Hindlimb muscle (tissue), 1 donor: ENCODE data around the gene MPC1L. TPM values are rescaled to one million over a fixed set of nuclear protein-coding genes. Genes with fewer than 3 reads are reported as not detected.
"Not testable (repeated sequence)": the region's sequence is repeated elsewhere in the genome, so short reads cannot be mapped to it uniquely, and the experiment has no call there.

Experiments used
- DNase-seq: peaks from one replicate; pipeline ENCODE4 v3.0.0-alpha.2; 2013
- polyA plus RNA-seq: library from polyadenylated mRNA; unstranded; fragments of 120-200 nt; gene quantifications from one replicate; pipeline ENCODE4 v1.2.1, GENCODE V29; 2013; ENCODE audit not compliant: insufficient read length

The MPC1L gene
- not detected for polyA plus RNA-seq

GRCh38 chrX:40623139-40623536 is at the start of gene MPC1L:
Gene MPC1L, plus strand, starts transcription at chrX:40623428. Its CDS starts 138 bp downstream, at chrX:40623566.
- DNase-seq, result no peak

GRCh38 chrX:40573763-40574162 is 49.5 kb upstream of the MPC1L start:
- DNase-seq, result no peak

DNA sequence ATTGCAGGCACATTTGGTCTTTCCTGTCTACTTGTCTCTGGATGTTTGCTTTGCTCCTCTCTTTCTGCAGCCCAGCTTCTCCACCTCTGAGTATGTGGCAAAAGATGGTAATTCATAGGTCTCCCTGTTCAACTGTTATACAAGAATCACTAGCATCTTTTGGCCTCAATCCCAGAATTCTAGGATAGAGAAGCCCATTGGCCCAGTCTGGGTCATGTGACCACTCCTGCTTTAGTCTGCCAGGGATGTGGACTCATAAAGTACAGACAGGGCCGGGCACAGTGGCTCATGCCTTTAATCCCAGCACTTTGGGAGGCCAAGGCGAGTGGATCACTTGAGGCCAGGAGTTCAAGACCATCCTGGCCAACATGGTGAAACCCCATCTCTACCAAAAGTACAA is 47.8 kb upstream of the MPC1L start:
- not testable (repeated sequence) for DNase-seq

DNA sequence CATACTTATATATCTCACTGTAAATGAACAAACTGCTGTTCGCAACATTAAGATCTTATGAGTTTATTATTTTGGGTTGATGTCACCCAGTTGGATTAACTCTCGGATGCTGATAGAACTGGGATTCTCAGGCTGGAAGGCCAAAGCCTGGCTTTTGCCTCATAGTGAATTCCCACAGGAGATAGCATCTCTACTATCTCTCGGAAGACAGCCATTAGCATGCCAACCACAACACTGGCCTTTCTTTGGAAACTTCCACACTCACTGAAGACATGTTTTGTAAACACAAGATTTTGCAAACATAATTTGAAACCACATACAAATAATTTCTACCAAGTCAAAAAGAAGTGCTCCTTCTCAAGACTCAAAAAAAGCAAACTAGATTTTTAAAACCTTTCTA is 46.9 kb upstream of the MPC1L start:
- DNase-seq, result no peak

DNA sequence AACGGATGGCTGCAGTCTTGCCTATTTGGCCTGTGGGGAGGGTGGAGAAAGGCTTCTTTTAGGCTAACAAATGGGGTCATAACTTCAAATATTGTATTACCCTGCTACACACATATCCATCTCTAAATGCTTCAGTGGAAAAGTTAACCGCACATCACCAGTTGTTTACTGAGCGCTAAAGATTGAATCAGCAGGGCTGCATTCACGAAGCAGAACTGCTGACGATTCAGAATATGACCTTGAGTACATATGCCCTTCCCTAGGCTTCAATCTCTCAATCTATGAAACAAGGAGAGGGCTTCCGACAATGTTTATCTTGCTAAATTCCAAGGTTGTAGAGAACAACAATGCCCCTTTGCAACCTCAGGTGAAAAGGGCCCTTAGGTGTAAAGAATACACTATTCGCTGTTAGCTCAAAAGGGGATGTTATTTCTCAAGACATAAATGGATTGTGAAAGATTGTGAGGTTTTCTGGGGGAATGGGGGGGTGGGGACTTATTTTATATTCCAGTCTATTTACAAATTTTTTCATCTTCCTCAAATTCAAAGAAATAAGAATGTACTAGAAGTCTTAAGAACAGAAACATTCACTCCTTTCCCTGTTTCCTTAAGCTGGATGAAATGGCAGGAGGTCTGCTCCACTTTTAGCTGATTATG is 45.1 kb upstream of the MPC1L start:
- no peak for DNase-seq

- DNase-seq, result no peak
These were observed 44.1 kb upstream of the MPC1L start for GRCh38 chrX:40579141-40579540.

GRCh38 chrX:40579900-40580536 is 43.2 kb upstream of the MPC1L start:
- no peak for DNase-seq

GRCh38 chrX:40580537-40581335 is 42.5 kb upstream of the MPC1L start, which contains the start of gene ATP6AP2:
Gene ATP6AP2, plus strand, starts transcription at chrX:40580970. Its CDS starts 96 bp downstream, at chrX:40581066.
- DNase-seq, result peak; percentile 92

DNA sequence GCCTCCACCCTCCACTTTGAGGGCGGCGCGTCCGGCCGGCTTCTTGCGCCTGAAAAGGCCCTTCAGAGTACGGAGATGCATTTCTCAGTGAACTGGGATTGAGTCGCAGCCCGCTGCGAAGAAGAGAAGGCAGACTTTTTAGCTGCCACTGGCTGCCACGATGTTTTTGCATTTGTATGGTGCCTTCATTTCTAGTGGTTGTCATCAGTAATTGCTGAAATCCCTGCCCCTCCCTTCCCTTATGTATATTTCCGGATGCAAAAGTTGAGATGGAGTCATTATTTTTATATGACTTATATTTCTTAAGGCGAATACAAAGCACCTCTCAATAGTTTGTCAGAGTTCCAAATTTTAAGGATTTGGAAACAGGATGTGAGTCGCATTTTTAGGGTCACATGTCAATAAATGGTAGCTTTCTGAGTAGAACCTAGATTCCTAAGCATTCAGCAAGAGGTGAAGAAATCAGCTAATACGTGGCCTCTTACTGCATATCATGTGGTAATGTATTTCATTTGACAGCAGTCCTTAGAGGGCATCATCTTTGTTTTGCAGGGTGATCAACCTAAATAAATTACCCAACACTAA is 41.8 kb upstream of the MPC1L start:
- peak; percentile 19 for DNase-seq

GRCh38 chrX:40582178-40582577 is 41.0 kb upstream of the MPC1L start:
- not testable (repeated sequence) for DNase-seq

- no peak for DNase-seq
These were observed 40.4 kb upstream of the MPC1L start for GRCh38 chrX:40582811-40583210.

DNA sequence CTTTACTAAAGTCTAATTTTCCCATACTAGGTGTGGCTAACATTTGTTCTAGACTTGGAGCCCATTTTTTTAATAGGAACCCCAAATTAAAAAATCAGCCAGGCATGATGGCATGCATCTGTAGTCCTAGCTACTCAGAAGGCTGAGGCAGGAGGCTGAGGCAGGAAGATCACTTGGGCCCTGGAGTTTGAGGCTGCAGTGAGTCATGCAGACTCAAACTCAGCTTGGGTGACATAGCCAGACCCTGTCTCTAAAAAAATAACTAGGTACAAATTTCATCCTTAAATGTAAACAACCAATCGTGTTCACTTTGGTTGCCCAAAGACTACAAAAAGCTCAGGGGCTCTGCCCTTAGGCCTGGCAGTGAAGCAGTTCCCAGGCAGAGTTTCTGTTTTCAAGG is 35.6 kb upstream of the MPC1L start:
- DNase-seq, result not testable (repeated sequence)

DNA sequence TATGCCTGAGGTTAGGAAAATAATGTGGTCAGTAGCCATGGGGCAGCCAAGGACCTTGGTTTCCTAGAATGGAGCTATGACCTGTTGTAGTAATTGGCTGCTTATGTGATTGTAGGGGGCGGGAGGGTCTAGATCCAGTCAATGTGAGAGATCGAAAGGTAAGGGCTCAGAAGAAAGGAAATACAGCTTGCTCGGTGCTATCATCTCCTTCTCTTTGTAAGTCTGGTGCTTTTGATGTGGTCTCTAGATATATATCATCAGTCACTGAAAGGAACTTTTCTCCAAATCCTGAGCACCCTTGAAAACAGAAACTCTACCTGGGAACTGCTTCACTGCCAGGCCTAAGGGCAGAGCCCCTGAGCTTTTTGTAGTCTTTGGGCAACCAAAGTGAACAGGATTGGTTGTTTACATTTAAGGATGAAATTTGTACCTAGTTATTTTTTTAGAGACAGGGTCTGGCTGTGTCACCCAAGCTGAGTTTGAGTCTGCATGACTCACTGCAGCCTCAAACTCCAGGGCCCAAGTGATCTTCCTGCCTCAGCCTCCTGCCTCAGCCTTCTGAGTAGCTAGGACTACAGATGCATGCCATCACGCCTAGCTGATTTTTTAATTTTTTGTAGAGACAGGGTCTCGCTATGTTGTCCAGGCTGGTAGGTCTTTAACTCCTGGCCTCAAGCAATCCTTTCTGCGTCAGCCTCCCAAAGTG is 33.5 kb upstream of the MPC1L start:
- DNase-seq, result not testable (repeated sequence)

DNA sequence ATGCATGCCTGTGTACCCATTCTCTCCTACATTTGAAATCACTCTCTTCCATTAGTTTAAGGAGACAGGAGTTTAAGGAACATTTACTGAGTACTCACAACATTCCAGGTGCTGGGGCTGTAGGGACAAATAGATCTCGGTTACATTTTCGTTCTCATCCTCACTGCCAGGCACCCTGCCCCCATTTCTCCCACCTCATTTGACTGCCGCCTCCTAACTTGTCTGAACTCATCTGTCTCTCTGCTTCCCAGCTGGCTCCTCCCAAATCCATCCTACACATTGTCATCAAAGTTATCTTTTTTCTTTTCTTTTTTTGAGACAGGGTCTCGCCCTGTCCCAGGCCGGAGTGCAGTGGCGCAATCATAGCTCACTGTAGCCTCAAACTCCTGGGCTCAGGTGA is 19.8 kb upstream of the MPC1L start:
- DNase-seq, result no peak

- no peak for DNase-seq
These were observed 15.8 kb upstream of the MPC1L start for GRCh38 chrX:40607381-40607780.

DNA sequence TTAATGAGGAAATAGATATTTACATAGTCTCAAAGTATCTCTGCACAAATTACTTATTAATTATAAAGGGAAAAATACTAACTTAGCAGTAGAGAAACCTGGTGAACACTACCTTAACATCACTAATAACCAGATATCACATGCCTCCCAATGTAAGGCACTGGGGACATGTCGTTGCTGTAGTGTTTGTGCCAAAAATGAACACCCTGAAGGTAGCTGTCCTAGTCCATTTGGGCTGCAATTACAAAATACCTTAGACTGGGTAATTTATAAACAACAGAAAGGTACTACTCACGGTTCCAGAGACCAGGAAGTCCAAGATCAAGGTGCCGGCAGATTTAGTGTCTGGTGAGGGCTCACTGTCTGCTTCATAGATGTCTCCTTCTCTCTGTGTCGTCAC is 10.7 kb upstream of the MPC1L start:
- DNase-seq, result no peak

GRCh38 chrX:40615976-40616375 is 7.3 kb upstream of the MPC1L start:
- no peak for DNase-seq

GRCh38 chrX:40617566-40617965 is 5.7 kb upstream of the MPC1L start:
- DNase-seq, result no peak

DNA sequence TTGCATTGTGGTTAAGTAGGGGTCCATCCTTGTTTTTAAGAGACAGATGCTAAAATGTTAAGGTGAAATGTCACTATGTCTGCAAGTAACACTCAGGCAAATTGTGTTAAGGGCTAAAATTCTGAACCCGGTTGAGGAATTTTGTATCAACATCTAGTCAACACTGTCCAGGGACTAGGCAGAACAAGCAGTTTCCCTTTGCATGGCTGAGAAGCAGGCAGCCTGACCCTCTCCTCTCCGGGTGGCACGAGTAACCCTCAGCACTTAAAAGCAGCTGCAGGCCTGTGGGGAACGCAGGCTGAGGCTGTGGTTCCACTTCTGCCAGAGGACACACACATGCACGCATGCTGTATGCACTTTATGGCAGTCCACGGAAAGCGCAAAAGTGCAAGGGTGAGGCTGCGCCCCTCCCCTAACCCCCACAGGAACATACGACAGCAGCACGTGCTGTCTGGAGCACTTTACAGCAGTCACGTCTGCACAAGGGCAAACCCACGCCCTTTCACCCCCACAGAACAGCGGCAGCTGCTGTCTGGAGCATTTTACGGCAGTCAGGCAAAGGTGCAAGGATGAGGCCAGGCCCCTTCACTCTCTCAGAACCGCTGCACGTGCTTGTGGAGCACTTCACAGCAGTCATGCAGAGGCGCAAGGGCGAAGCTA is 619 bp upstream of the MPC1L start:
- DNase-seq, result no peak

- DNase-seq, result no peak
These were observed 437 bp downstream of the MPC1L start for GRCh38 chrX:40623665-40624064.

DNA sequence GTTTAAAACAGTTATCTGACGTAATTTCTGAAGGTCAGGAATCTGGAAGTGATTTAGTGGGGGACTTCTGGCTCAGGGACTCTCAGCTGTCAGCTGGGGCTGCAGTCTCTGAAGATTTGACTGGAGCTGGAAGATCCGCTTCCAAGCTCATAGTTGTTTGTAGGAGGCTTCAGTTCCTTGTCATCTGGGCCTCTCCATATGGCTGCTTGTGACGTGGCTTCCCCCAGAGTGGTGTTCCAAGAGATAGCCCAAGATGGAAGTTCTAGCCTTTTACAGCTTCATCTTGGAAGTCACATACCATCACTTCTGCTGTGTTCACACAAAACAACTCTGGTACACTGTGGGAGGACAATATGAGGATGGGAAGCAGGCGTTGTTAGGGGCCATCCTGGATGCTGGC is 2.1 kb downstream of the MPC1L start:
- DNase-seq, result no peak

DNA sequence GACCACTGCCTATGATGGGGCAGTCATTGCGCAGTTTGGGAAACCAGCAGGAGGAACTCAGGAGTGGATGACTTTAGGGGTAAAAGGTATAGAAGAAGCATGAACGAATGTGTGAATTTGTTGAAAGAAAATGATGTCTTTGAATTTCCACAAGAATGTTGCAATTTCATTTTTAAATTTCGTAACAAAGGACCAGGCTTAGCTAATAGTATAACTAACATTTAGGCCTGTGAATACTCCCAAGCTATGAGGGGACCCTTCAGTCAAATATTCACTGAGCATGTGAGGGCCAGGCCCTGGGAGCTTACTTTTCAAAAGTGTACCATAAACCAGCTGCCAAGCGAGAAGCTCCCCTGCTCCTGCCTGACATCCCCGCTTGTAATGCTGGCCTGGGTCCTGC is 5.3 kb downstream of the MPC1L start:
- DNase-seq, result no peak
